Fibroblast of mammary gland (primary cell): ENCODE measurements around the gene HSD3B1.
A peak's percentile ranks its signal among the peaks of the same experiment; 100 is the strongest.
"Not testable (repeated sequence)": the region's sequence is repeated elsewhere in the genome, so short reads cannot be mapped to it uniquely, and the experiment has no call there.

Source experiments
- DNase-seq: peaks from one replicate; pipeline ENCODE4 v3.0.0-alpha.2; 2010; ENCODE audit warnings: low read depth
- H3K4me3 ChIP-seq: 2 replicates; pipeline ENCODE4 v1.5.1; 2011; ENCODE audit warnings: low read depth, mild to moderate bottlenecking, low read length, moderate library complexity; ENCODE audit not compliant: control insufficient read depth
- TF ChIP-seq, protein P1 (sequence below): conservative IDR thresholded peaks from 2 replicates; pipeline ENCODE4 v1.5.1; 2011; ENCODE audit warnings: low read depth, low read length, inconsistent platforms; ENCODE audit not compliant: control insufficient read depth, insufficient read depth

Gene HSD3B1

DNA sequence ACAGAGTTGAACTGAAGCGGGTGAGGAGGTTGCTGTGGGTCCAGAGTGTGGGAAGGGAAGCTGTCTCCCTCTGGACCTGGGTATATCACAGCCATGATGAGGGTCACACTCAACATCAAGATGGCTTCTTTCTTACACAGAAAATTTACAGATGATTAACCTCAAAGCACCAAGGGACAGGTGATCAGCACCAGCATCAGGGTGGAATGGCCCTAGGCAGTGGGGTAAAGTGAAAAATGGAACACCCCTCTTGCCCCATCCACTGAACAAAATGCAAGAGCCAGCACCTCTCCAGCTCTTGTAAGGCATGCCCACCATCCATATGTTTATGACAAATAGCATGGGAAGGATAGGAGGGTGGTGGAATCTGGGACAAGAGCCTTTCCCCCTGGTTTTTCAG lies 40.3 kb downstream of the HSD3B1 start:
- TF ChIP-seq, protein P1, sequence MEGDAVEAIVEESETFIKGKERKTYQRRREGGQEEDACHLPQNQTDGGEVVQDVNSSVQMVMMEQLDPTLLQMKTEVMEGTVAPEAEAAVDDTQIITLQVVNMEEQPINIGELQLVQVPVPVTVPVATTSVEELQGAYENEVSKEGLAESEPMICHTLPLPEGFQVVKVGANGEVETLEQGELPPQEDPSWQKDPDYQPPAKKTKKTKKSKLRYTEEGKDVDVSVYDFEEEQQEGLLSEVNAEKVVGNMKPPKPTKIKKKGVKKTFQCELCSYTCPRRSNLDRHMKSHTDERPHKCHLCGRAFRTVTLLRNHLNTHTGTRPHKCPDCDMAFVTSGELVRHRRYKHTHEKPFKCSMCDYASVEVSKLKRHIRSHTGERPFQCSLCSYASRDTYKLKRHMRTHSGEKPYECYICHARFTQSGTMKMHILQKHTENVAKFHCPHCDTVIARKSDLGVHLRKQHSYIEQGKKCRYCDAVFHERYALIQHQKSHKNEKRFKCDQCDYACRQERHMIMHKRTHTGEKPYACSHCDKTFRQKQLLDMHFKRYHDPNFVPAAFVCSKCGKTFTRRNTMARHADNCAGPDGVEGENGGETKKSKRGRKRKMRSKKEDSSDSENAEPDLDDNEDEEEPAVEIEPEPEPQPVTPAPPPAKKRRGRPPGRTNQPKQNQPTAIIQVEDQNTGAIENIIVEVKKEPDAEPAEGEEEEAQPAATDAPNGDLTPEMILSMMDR, result no peak
- DNase-seq, result no peak
- no peak overlapping the region for H3K4me3 ChIP-seq

DNA sequence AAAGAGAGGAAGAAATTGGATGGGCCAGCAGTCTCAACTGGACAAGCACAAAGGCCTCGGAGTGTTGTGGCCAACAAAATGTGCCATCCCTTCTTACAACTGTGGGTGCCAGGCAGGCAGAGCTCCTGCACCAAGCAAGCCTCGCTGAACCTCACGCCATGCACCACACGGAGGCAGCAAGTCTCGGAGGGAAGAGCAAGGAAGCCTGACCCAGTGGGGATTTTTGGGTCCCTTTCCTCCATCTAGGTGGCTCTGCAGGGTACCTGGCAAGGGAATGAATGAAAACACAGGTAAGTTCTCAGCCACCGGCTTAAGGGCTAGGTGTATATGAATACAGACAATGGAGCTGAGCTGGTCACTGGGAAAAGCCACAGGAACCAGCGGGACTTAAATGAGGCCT lies 40.8 kb downstream of the HSD3B1 start:
- no peak for DNase-seq
- no peak overlapping the region for H3K4me3 ChIP-seq
- TF ChIP-seq, protein P1, result no peak

DNA sequence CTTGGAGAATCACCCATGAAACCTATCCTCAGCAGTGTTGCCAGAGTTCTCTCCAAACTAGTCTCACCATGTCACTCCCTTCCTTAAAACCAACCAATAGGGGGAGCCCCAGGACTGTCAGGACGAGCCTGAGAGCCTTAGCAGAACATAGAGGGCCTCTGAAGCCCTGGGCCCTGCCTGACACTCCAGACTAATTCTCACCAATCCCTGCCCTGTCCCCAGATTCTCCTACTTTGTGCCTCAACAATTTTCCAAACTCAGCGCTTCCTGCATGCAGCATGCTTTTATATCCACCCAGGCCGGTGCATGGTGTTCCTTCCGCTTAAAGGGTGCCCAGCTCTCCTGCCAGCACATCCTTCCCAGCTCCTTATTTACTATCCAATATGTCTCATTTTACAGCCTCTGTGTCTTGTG lies 42.7 kb downstream of the HSD3B1 start:
- peak; percentile 69 for DNase-seq
- TF ChIP-seq, protein P1, result peak; percentile 65
- no peak overlapping the region for H3K4me3 ChIP-seq

DNA sequence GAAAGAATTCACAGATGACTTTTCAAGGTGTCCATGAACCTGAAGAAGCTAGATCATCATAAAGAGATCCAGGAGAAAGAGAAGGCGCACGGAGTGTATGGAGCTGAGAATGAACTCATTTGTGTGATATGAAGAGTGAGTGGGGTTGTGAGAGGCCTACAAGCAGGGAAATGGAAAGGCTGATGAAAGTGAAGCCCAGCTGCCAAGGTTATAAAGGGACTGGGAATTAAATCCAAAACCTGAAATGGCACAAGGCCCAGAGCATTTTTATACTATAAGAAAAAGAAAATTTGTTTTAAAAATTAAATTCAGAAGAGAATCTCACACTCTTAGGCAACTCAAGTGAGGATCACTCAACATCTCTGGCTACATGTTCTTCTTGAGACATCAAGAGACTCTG lies 43.4 kb downstream of the HSD3B1 start:
- H3K4me3 ChIP-seq, result no peak overlapping the region
- TF ChIP-seq, protein P1, result no peak
- DNase-seq, result no peak

DNA sequence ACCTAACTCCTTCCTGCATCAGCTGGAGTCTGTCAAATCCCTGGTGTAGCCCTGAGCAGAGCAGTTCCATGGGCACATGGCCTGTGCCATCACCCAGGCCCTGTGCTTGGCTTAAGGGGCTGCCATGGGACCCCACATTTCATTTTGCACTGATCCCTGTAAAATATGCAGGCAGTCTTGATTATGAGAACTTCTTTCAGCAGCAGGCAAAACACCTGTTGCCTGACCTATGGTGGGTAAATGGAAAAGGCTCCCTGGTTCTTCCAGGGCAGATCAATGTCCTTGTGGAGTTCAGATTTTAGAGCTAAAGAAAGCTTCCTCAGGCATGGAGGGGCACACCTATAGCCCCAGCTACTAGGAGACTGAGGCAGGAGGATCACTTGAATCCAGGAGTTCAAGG lies 44.2 kb downstream of the HSD3B1 start:
- H3K4me3 ChIP-seq, result no peak overlapping the region
- TF ChIP-seq, protein P1, result no peak
- DNase-seq, result no peak

DNA sequence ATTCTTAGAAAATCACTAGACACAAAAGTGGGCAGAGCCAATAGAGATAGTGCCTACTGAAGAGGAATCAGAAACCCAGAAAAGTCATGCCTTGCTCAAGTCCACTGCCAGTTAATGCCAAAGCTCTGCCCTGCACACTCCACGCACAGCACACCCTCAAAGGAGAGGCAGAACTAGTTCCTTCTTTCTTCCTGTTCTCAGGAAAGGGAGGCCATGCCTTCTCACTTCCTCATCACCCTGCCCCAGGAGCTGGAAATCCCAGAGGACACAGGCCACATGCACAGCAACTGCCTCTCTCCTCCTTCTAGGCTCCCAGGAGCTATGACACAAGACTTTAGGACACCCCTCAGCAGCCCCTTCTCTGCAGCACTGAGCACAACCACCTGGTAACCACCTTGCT lies 45.6 kb downstream of the HSD3B1 start:
- H3K4me3 ChIP-seq, DNase-seq: not testable (repeated sequence)

DNA sequence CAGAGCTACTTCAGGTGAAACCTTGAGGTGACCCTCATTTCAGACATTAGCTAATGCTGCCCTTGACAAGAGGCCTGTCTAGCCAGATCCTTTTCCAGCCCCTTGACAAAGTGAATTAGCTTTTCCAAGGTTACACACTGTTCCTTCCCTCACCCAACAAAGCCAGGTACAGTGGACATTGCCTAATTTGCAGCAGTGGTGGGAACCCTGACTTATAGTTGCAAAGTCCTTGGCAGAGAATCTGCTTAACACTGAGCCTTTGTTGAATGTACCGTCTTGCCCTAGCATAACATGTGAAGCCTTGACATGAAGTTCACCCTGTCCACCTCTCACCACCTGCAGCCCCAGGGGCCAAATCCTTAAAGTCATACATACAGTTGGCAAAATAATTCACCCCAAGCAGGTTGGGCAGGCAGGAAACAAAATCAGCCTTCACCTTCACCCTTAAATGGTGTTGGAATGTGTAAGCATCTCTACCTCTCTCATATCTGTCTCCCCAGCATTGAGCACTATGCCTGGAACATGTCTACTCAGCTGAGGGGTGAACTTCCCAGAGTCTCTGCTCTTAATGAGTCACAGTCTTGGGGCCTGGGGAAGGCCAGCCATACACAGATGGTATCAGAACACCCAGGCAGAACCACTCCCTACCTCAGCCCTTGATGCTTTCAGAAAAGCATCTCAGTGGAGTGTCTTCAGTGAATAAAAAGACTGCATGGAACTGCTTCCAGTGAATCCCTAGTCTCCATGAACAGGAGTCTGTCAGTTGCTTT lies 46.5 kb downstream of the HSD3B1 start:
- H3K4me3 ChIP-seq, result not testable (repeated sequence)
- DNase-seq, result peak; percentile 33

DNA sequence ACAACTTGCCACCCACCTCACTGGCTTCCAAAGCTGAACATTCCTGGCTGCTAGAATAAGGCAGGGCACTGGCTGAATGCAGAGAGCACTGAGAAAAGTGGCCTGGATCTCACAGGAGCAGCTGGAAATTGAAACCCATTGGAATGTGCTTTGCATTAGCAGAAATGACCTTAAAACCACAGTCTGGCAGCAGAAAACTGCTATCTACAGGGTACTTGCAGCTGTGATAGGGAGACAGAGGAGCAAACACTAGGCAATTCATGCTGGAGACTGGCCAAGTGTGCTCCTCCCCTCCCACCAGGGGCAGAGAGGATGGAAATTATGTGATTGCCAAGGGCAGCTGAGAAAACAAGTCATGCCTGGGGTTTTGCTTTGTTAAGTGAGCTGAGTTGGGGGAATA lies 47.2 kb downstream of the HSD3B1 start:
- DNase-seq, result peak; percentile 66
- no peak overlapping the region for H3K4me3 ChIP-seq
- TF ChIP-seq, protein P1, result no peak
